ENCODE data around the gene PRKACB. TPM values are rescaled to one million over a fixed set of nuclear protein-coding genes. Genes with fewer than 3 reads are reported as not detected.

The PRKACB gene
- total RNA-seq, 2 donors from 2014 or later = 72.8 to 77.6 TPM

DNA sequence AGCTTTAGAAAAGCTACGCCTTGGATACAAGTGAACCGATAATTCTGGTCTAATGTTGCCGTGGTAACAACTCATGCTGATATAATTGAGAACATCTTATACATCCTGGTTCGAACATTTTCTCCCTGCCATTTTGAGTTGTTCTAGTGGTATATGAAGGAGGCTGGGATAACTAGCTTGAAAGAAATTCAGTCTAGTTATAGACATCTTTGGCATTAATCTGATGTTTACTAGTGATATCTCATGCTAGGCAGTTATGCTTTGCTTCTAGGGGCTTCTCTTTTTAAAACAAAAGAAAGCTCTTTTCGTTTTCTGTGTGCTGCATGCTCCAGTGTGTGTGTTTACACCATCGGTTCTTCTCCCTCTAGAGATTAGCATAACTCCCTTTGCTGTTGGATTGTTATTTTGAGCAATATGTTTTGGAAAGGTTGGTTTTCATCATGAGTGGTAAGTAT lies 20.5 kb downstream of the PRKACB start:
- Mint-ChIP-seq H3K27ac (no peak overlapping the region), H3K27me3 (no peaks in the 10 kb centered on the region), H3K36me3 (ENCODE audit: low read depth) (peaks cover 2% of the 10 kb centered on the region), H3K4me1 (peaks cover 57% of the 10 kb centered on the region), H3K4me3 (peak overlapping the region; percentile 12)
- ATAC-seq (no peak), DNase-seq (no peak)
- no peaks in the 10 kb centered on the region for H3K9me3 ChIP-seq (ENCODE audit: control insufficient read depth, low read length, poor library complexity, severe bottlenecking)

DNA sequence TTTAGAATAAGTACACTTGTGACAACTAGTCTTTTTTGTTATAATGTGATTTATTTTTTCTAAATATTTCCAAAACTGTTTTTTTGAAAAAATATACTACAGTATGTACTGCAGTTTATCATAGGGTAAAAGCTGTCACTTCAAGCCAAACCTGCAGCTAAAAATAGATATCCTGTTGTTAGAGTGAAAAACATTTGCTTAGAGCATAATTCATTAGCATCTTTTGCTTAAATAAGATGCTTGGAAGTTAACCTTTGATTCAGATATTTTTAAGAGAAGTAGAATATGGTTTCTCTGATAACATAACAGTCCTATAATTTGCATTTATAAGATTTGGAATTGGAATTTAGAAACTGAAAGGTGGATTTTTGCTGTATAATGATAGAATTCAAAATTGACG lies 21.5 kb downstream of the PRKACB start:
- no peak for DNase-seq
- ATAC-seq = no peak
- H3K27me3 Mint-ChIP-seq = no peaks in the 10 kb centered on the region
- H3K4me1 Mint-ChIP-seq = peaks cover 54% of the 10 kb centered on the region
- no peak overlapping the region for H3K27ac Mint-ChIP-seq
- H3K4me3 Mint-ChIP-seq = no peak overlapping the region
- peaks cover 2% of the 10 kb centered on the region for H3K36me3 Mint-ChIP-seq (ENCODE audit: low read depth)
- no peaks in the 10 kb centered on the region for H3K9me3 ChIP-seq (ENCODE audit: control insufficient read depth, low read length, poor library complexity, severe bottlenecking)

DNA sequence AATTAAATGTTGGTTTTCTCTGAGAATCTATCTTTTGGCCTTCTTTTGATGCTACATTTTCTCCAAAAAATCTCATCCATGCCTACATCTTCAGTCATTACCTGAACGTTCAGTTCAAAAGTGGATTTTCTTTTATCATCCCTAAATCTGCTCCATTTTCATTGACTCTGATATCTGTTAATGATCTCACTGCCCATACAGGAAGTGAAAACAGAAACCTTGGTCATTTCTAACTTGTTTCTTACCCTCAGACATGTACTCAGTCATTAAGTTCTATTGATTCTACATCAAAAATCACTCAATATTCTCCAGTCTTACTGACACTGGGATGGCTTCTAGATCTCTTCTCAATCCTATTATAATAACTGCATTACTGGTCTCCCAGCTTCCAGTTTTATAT lies 22.7 kb downstream of the PRKACB start:
- no peak for ATAC-seq
- Mint-ChIP-seq H3K36me3 (ENCODE audit: low read depth) (peaks cover 2% of the 10 kb centered on the region), H3K27me3 (no peaks in the 10 kb centered on the region), H3K4me3 (no peak overlapping the region), H3K27ac (peak overlapping the region; percentile 83), H3K4me1 (peaks cover 51% of the 10 kb centered on the region)
- DNase-seq = no peak
- no peaks in the 10 kb centered on the region for H3K9me3 ChIP-seq (ENCODE audit: control insufficient read depth, low read length, poor library complexity, severe bottlenecking)

DNA sequence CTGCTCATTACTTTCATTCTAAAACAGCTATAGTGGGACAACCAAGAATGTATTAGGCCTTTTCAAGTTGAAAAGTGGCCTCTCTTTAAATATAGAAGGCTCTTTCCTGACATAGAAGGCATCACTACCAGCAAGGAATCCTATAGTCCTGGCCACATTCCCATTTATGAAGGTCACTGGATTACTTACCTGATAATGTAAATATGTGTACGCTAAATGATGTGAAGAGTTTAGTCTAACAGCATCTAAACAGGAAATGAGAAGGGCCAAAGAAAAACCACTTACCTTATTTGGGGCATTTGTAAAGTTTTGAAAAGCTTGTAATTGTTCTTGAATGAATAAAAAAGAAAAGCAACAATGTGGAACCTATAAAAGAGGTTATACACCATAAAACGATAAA lies 24.7 kb downstream of the PRKACB start:
- Mint-ChIP-seq H3K4me1 (peaks cover 38% of the 10 kb centered on the region), H3K27ac (peak overlapping the region; percentile 68)

DNA sequence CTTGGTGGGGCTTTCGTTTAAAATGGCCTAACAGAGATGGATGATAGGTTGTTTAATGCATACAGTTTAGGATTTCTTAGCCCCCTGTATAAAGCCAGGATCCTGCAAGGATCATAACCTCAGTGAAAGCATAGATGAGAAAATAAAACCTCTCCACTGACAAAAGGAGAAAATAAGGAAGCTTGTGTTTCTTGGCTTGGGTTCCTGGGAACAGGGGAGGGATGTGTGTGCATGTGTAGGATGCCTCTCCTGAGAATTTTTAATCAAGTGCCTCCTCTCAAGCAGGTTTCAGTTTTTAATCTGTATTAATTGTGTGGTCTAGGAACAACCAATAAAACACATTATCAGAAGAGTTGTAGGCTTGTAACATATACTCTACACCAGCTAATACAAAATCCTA lies 26.1 kb downstream of the PRKACB start:
- Mint-ChIP-seq H3K27ac (no peak overlapping the region), H3K27me3 (no peaks in the 10 kb centered on the region), H3K36me3 (ENCODE audit: low read depth) (peaks cover 6% of the 10 kb centered on the region), H3K4me3 (no peak overlapping the region), H3K4me1 (peaks cover 38% of the 10 kb centered on the region)
- ATAC-seq = no peak
- no peaks in the 10 kb centered on the region for H3K9me3 ChIP-seq (ENCODE audit: control insufficient read depth, low read length, poor library complexity, severe bottlenecking)
- no peak for DNase-seq

More for the DNA sequence above, 24.7 kb downstream of the PRKACB start:
- DNase-seq (no peak), ATAC-seq (no peak)
- H3K4me3 Mint-ChIP-seq = no peak overlapping the region
- no peaks in the 10 kb centered on the region for H3K9me3 ChIP-seq (ENCODE audit: control insufficient read depth, low read length, poor library complexity, severe bottlenecking)
- no peaks in the 10 kb centered on the region for H3K36me3 Mint-ChIP-seq (ENCODE audit: low read depth)
- no peaks in the 10 kb centered on the region for H3K27me3 Mint-ChIP-seq

DNA sequence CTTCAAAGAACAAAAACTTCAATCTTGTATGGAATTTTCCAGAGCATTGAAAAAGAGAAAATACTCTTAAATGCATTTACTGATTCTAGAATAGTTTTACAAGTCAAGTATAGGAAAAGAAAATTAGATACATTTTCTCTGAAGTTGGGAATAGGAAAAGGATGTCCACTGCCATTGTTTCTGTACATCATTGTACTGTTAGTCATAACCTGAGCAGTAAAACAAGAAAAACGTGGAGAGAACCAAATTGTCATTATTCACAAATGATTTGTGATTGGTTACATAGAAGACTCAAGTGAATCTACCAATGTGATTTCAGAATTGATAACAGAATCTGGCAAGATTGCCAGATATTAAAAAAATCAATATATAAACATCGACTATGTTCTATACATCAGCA lies 27.4 kb downstream of the PRKACB start:
- DNase-seq (no peak), ATAC-seq (no peak)
- H3K36me3 Mint-ChIP-seq (ENCODE audit: low read depth) = peaks cover 6% of the 10 kb centered on the region
- no peak overlapping the region for H3K27ac Mint-ChIP-seq
- H3K4me3 Mint-ChIP-seq = no peak overlapping the region
- H3K27me3 Mint-ChIP-seq = no peaks in the 10 kb centered on the region
- H3K9me3 ChIP-seq (ENCODE audit: control insufficient read depth, low read length, poor library complexity, severe bottlenecking) = no peaks in the 10 kb centered on the region
- H3K4me1 Mint-ChIP-seq = peaks cover 38% of the 10 kb centered on the region

DNA sequence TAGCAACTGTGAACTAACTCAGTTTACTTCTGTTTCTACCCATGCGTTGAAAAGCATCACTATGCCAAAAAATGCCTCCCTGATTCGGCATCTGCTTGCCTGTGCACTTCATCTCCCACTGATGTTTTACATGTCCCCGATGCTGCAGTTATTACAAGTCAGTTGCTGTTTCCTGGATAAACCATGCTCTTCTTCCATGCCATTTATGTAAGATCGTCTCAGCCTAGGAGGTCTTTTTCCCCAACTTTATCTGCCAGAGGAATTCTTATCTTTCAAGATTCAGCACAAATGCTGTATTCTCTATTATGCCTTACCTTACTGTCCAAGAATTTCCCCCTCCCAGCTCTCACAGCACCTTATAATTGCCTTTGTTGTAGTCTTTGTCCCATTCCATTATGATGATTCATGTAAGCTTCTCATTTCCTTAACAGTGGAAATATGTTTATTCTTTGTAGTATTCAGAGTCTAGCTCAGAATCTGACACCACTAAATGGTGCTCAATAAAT lies 30.0 kb downstream of the PRKACB start:
- Mint-ChIP-seq H3K4me3 (peak overlapping the region; percentile 33), H3K27ac (no peak overlapping the region), H3K36me3 (ENCODE audit: low read depth) (peaks cover 6% of the 10 kb centered on the region), H3K27me3 (no peaks in the 10 kb centered on the region), H3K4me1 (peaks cover 20% of the 10 kb centered on the region)
- ATAC-seq = no peak
- H3K9me3 ChIP-seq (ENCODE audit: control insufficient read depth, low read length, poor library complexity, severe bottlenecking) = no peaks in the 10 kb centered on the region
- no peak for DNase-seq

DNA sequence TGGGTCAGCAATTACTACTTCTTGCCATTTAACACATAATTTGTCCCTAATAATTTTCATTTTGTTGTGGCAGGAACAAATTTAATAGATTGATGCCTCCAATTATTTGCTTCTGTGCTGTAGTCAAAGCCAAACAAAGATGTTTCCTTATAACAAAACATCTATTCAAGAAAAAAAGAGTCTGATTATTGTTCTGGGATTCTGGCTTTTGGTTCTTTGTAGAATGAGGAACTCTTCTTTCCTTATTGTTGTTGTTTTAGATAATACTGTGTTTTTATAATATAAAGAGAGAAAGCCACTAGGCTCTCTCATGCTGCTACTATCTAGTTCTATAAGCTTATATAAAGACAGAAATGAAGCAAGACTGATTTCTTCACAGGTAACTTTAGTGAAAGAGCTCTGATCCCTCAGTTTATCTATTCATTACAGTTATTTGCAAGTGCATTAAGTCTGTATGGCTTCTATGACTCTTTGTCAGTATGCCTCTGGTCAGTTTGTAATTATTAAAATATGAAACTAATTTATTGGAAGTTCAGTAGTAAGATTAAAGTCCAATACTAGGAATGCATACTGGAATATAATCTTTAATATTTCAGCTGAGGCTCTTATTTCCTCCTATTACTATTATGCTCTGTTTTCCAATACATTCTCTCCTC lies 37.4 kb downstream of the PRKACB start:
- Mint-ChIP-seq H3K36me3 (ENCODE audit: low read depth) (peaks cover 2% of the 10 kb centered on the region), H3K27me3 (no peaks in the 10 kb centered on the region), H3K27ac (peak overlapping the region; percentile 1), H3K4me3 (no peak overlapping the region), H3K4me1 (peaks cover 3% of the 10 kb centered on the region)
- no peaks in the 10 kb centered on the region for H3K9me3 ChIP-seq (ENCODE audit: control insufficient read depth, low read length, poor library complexity, severe bottlenecking)
- no peak for ATAC-seq
- DNase-seq = no peak

DNA sequence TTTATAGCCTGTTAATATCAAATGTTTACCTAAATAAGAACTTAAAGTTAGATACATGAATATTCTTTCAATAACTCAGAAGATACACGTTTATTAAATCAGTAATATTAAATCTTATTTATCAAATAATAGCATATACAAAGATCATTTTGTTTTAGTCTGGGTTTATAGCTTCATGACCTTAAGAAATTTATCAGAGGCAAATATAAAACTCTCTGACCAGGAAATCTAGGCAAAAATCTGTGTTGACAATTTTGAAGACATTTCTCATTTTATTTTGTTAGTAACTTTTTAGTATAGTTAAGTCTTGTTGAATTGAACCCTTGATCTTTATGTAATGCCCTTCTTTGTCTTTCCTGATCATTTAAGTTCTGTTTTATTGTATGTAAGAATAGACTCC lies 46.4 kb downstream of the PRKACB start:
- peaks cover 2% of the 10 kb centered on the region for H3K9me3 ChIP-seq (ENCODE audit: control insufficient read depth, low read length, poor library complexity, severe bottlenecking)
- H3K27me3 Mint-ChIP-seq = no peaks in the 10 kb centered on the region
- H3K27ac Mint-ChIP-seq = no peak overlapping the region
- H3K4me1 Mint-ChIP-seq = no peaks in the 10 kb centered on the region
- DNase-seq = no peak
- no peak overlapping the region for H3K4me3 Mint-ChIP-seq
- H3K36me3 Mint-ChIP-seq (ENCODE audit: low read depth) = peaks cover 7% of the 10 kb centered on the region
- no peak for ATAC-seq

DNA sequence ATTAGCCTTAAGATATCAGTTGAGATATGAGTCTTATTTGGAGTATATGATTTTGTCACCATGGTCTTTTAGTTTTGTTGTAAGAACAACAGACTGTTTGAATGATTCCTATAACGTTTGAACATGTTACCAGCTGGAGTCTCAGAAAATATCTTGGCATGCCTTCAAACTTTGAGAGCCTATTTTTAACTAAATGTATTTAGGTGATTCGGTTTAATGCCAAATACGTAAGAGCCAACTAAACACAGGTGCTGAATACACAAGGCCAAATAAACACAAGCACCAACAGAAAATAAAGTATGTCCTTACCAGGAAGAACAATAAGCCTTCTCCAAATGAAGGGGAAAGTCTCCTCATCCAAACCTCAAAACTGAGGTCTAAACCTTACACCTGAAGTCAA lies 48.6 kb downstream of the PRKACB start:
- no peak overlapping the region for H3K4me3 Mint-ChIP-seq
- H3K9me3 ChIP-seq (ENCODE audit: control insufficient read depth, low read length, poor library complexity, severe bottlenecking) = peaks cover 2% of the 10 kb centered on the region
- no peaks in the 10 kb centered on the region for H3K27me3 Mint-ChIP-seq
- no peak overlapping the region for H3K27ac Mint-ChIP-seq
- DNase-seq (no peak), ATAC-seq (no peak)
- peaks cover 4% of the 10 kb centered on the region for H3K36me3 Mint-ChIP-seq (ENCODE audit: low read depth)
- no peaks in the 10 kb centered on the region for H3K4me1 Mint-ChIP-seq

DNA sequence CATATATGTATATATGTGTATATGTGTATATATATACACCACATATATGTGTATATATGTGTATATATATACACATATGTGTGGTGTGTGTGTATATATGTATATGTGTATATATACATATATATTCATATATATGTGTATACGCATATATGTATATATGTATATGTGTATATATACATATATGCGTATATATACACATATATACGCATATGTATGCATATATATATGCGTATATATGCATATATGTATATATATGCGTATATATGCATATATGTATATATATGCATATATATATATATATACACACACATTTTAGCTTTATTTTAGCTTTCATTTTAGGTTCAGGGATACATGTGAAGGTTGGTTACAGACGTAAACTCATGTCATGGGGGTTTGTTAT lies 54.8 kb downstream of the PRKACB start:
- ATAC-seq = no peak
- peaks cover 7% of the 10 kb centered on the region for H3K4me1 Mint-ChIP-seq
- H3K36me3 Mint-ChIP-seq (ENCODE audit: low read depth) = peaks cover 2% of the 10 kb centered on the region
- H3K27ac Mint-ChIP-seq = no peak overlapping the region
- H3K4me3 Mint-ChIP-seq = no peak overlapping the region
- no peaks in the 10 kb centered on the region for H3K27me3 Mint-ChIP-seq
- H3K9me3 ChIP-seq (ENCODE audit: control insufficient read depth, low read length, poor library complexity, severe bottlenecking) = no peaks in the 10 kb centered on the region
- no peak for DNase-seq

DNA sequence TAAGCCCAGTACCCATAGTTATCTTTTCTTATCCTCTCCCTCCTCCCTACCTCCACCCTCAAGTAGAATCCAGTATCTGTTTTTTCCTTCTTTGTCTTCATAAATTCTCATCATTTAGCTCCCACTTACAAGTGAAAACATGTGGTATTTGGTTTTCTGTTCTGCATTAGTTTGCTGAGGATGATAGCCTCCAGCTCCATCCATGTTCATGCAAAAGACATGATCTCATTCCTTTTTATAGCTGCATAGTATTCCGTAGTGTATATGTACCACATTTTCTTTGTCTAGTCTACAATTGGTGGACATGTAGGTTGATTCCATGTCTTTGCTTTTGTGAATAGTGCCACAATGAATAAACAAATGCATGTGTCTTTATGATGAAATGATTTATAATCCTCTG lies 55.2 kb downstream of the PRKACB start:
- Mint-ChIP-seq H3K27me3 (no peaks in the 10 kb centered on the region), H3K4me3 (no peak overlapping the region), H3K27ac (no peak overlapping the region), H3K36me3 (ENCODE audit: low read depth) (peaks cover 2% of the 10 kb centered on the region), H3K4me1 (peaks cover 7% of the 10 kb centered on the region)
- ATAC-seq = no peak
- DNase-seq = no peak
- no peaks in the 10 kb centered on the region for H3K9me3 ChIP-seq (ENCODE audit: control insufficient read depth, low read length, poor library complexity, severe bottlenecking)

DNA sequence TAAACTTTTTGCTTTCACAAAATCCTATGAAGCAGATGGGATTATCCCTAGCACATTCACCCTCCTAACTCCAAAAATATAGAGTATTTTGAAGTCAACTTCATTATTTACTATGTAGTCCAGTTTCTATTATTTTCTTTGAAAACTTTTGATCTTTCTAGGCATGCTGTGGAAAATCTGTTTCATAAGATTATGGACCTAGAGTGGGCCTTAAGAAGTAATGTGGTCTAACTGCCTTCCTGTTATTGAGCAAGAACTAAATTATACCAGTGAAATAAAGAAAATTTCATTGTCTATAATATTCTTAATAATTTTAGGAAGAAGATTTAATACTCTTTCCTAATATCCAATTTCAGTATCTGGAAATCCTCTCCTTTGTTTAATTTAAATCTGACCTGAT lies 58.1 kb downstream of the PRKACB start:
- H3K4me3 Mint-ChIP-seq = no peak overlapping the region
- H3K27ac Mint-ChIP-seq = no peak overlapping the region
- no peaks in the 10 kb centered on the region for H3K9me3 ChIP-seq (ENCODE audit: control insufficient read depth, low read length, poor library complexity, severe bottlenecking)
- peaks cover 5% of the 10 kb centered on the region for H3K36me3 Mint-ChIP-seq (ENCODE audit: low read depth)
- no peak for ATAC-seq
- peaks cover 10% of the 10 kb centered on the region for H3K4me1 Mint-ChIP-seq
- H3K27me3 Mint-ChIP-seq = no peaks in the 10 kb centered on the region
- DNase-seq = no peak

DNA sequence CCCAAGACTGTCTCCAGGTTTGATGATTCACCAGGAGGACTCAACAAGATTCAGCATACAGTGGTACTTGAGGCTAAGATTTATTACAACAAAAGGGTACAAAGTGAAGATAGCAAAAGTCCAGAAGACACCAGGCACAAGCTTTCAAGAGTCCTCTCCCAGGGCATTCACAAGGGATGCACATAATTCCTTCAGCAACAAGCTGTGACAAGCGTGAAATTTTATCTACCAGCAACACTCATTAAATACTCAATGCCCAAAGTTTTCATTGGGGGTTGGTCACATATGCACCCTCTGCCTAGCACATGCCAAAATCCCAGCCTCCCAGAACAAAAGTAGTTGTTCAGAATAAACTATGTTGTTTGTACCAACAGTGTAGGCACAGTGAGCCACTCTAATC lies 62.3 kb downstream of the PRKACB start:
- H3K9me3 ChIP-seq (ENCODE audit: control insufficient read depth, low read length, poor library complexity, severe bottlenecking) = no peaks in the 10 kb centered on the region
- DNase-seq (no peak), ATAC-seq (no peak)
- Mint-ChIP-seq H3K27ac (peak overlapping the region; percentile 27), H3K36me3 (ENCODE audit: low read depth) (peaks cover 7% of the 10 kb centered on the region), H3K4me3 (no peak overlapping the region), H3K27me3 (no peaks in the 10 kb centered on the region), H3K4me1 (peaks cover 3% of the 10 kb centered on the region)
